Ovary (tissue), 3 donors: ENCODE measurements around the gene SMLR1.

Experiments
- CTCF ChIP-seq, 3 donors: fragments of 450-650 bp in 2 of 3; fragments of 200-600 bp in 1 of 3; IDR thresholded peaks; one replicate each; pipeline versions ENCODE4 v1.5.1 to v1.8.0; 2016 to 2022; ENCODE audit warnings: antibody characterized with exemption in 3 of 3, mild to moderate bottlenecking in 1 of 3
- POLR2A ChIP-seq: fragments of 450-650 bp; IDR thresholded peaks from one replicate; pipeline ENCODE4 v1.6.1; 2017; ENCODE audit warnings: antibody characterized with exemption, mild to moderate bottlenecking, moderate library complexity
- donor health status: DM: no; HTN: no; CAD: no.

DNA sequence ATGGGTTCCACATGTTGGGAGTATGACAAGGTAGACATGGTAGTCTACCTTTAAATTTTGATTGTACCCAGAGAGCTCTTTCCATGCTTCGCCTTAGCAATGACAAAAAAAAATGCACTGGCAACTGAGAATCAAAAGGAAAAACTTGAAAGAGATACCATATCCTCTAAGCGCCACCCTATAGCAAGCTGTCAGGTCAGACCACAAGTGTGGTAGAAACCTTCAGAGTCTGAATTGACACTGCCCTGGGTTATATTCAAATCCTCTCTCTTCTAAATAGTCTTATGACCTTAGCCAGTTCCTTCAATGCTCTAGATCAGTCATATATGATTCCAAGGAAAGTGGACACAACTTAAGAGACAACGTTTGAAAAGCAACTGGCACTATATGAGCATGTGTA, 45.6 kb upstream of the SMLR1 start:
- TF ChIP-seq POLR2A (no peak), CTCF (IDR thresholded peaks at IDR 0.05) (no peak)
